Liver (tissue), 9 donors: ENCODE data around the gene GRK6. TPM values are rescaled to one million over a fixed set of nuclear protein-coding genes. Genes with fewer than 3 reads are reported as not detected.

Experiments
- DNase-seq: peaks from one replicate; pipeline ENCODE4 v3.0.0-alpha.2; 2017; ENCODE audit warnings: low spot score
- H3K27ac ChIP-seq, 2 donors: one replicate each; pipeline ENCODE4 v1.7.0; 2013; ENCODE audit warnings: inconsistent platforms in 2 of 2, low read length in 2 of 2, control low read depth in 1 of 2, low read depth in 1 of 2, mild to moderate bottlenecking in 1 of 2
- H3K27me3 ChIP-seq, 4 donors: one replicate each; pipeline versions ENCODE4 v1.6.1 to v1.7.0; 2013; ENCODE audit warnings: low read length in 3 of 4, inconsistent platforms in 1 of 4, mild to moderate bottlenecking in 1 of 4, moderate library complexity in 1 of 4; ENCODE audit not compliant: control insufficient read depth in 4 of 4, insufficient read depth in 4 of 4
- H3K36me3 ChIP-seq, 4 donors: one replicate each; pipeline versions ENCODE4 v1.6.1 to v1.7.0; 2013; ENCODE audit warnings: low read length in 3 of 4, mild to moderate bottlenecking in 3 of 4, low read depth in 1 of 4, moderate library complexity in 1 of 4; ENCODE audit not compliant: control insufficient read depth in 4 of 4, insufficient read depth in 3 of 4
- H3K4me1 ChIP-seq, 4 donors: one replicate each; pipeline versions ENCODE4 v1.6.1 to v1.7.0; 2013; ENCODE audit warnings: low read length in 3 of 4, mild to moderate bottlenecking in 3 of 4, moderate library complexity in 1 of 4; ENCODE audit not compliant: control insufficient read depth in 4 of 4, insufficient read depth in 4 of 4
- H3K4me3 ChIP-seq, 3 donors: one replicate each; pipeline versions ENCODE4 v1.6.1 to v1.7.0; 2013; ENCODE audit warnings: low read length in 3 of 3, control low read depth in 1 of 3, low read depth in 1 of 3, mild to moderate bottlenecking in 1 of 3
- H3K9ac ChIP-seq, 2 donors: one replicate each; pipeline ENCODE4 v1.7.0; 2013; ENCODE audit warnings: low read length in 2 of 2, mild to moderate bottlenecking in 2 of 2, moderate library complexity in 2 of 2, control low read depth in 1 of 2, low read depth in 1 of 2
- H3K9me3 ChIP-seq, 4 donors: one replicate each; pipeline versions ENCODE4 v1.6.1 to v1.7.0; 2013; ENCODE audit warnings: low read length in 3 of 4; ENCODE audit not compliant: control insufficient read depth in 4 of 4
- EGR1 ChIP-seq, 2 donors: IDR thresholded peaks; 2 replicates each; pipeline ENCODE4 v1.6.1; 2016 to 2018; ENCODE audit warnings: antibody characterized with exemption in 2 of 2, low read depth in 2 of 2
- FOXA2 ChIP-seq: IDR thresholded peaks from 2 replicates; pipeline ENCODE4 v1.6.1; 2016; ENCODE audit warnings: antibody characterized with exemption
- GABPA ChIP-seq, 2 donors: IDR thresholded peaks in 1 of 2; conservative IDR thresholded peaks in 1 of 2; 2 replicates each; pipeline ENCODE4 v1.6.1; 2016; ENCODE audit warnings: antibody characterized with exemption in 2 of 2, mild to moderate bottlenecking in 1 of 2, moderate library complexity in 1 of 2
- HNF4G ChIP-seq: IDR thresholded peaks from 2 replicates; pipeline ENCODE4 v1.6.1; 2016; ENCODE audit warnings: antibody characterized with exemption
- NR2F2 ChIP-seq: IDR thresholded peaks from 2 replicates; pipeline ENCODE4 v1.6.1; 2016; ENCODE audit warnings: antibody characterized with exemption
- RAD21 ChIP-seq, 2 donors: IDR thresholded peaks; 2 replicates each; pipeline ENCODE4 v1.6.1; 2016; ENCODE audit warnings: antibody characterized with exemption in 2 of 2, mild to moderate bottlenecking in 2 of 2
- TAF1 ChIP-seq: conservative IDR thresholded peaks from 2 replicates; pipeline ENCODE4 v1.6.1; 2016; ENCODE audit warnings: antibody characterized with exemption, mild to moderate bottlenecking
- YY1 ChIP-seq: IDR thresholded peaks from 2 replicates; pipeline ENCODE4 v1.6.1; 2016; ENCODE audit warnings: antibody characterized with exemption, mild to moderate bottlenecking
- WGBS: extraction: QIAGEN DNeasy Blood & Tissue Kit; methylation state at CpG from one replicate; pipeline ENCODE4 v1.1.7; 2013; 5-methylcytosine and 5-hydroxymethylcytosine counted together
- polyA plus RNA-seq, 2 donors: library from polyadenylated mRNA; stranded (reverse) in 1 of 2; unstranded in 1 of 2; fragments of 200-250 nt in 1 of 2; fragments of >200 nt in 1 of 2; fragmentation: Nextera tagmentation in 1 of 2; extraction: Ambion mirVana in 1 of 2; gene quantifications; one replicate each; pipeline versions ENCODE4 v1.2.1 to v1.2.3, GENCODE V29; 2013 to 2015
- total RNA-seq, 2 donors: library from RNA; depleted of rRNA; stranded (reverse); fragments of >200 nt; gene quantifications; one replicate each; pipeline ENCODE4 v1.2.3, GENCODE V29; 2014
- TF ChIP-seq, protein P1 (sequence below): IDR thresholded peaks from 2 replicates; pipeline ENCODE4 v1.6.1; 2016; ENCODE audit warnings: antibody characterized with exemption, mild to moderate bottlenecking
- TF ChIP-seq, protein P2 (sequence below): fragments of 150-350 bp; IDR thresholded peaks from 2 replicates; pipeline ENCODE4 v1.5.1; 2017; ENCODE audit warnings: improper control_type of control experiment, low read depth, low read length; ENCODE audit not compliant: missing input control
- TF ChIP-seq, protein P3 (sequence below): IDR thresholded peaks from 2 replicates; pipeline ENCODE4 v1.6.1; 2016; ENCODE audit warnings: antibody characterized with exemption
- TF ChIP-seq, protein P4 (sequence below): IDR thresholded peaks from 2 replicates; pipeline ENCODE4 v1.6.1; 2016; ENCODE audit warnings: antibody characterized with exemption
- donor health status: healthy.
- donor health status: healthy.
- donor health status: healthy.
- donor health status: healthy.
- donor health status: healthy.

The GRK6 gene
- total and polyA plus RNA-seq, 4 donors: 3.1 to 24.0 (median 10.8) TPM

DNA sequence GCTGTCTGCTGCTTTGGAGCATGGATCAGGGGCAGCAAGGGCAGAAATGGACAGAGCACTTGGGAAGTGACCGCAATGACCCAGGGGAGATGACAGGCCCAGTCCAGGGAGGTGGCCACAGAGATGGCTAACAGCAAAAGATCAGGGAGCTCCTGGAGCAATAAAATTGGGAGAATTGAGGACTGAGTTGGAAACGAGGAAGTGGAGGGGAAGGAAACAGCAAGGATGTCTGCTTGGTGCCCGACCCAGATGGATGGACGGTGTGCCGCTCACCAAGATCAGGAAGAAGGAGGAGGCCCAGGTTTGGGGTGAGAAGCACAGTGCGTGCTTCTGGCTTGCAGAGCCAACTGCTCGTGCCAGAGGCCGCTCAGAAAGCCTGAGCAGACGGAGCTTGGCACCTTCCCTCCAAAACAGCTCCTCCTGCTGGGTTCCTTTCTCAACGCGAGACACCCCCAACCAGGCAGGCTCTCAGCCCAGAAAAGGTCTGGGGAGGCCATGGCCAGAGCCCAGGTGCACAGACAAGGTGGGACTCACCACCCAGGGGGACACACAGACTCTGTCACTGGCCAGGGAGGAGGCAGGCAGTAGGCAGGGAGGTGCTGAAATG lies 44.0 kb upstream of the GRK6 start (continued):
- TF ChIP-seq, protein P1, sequence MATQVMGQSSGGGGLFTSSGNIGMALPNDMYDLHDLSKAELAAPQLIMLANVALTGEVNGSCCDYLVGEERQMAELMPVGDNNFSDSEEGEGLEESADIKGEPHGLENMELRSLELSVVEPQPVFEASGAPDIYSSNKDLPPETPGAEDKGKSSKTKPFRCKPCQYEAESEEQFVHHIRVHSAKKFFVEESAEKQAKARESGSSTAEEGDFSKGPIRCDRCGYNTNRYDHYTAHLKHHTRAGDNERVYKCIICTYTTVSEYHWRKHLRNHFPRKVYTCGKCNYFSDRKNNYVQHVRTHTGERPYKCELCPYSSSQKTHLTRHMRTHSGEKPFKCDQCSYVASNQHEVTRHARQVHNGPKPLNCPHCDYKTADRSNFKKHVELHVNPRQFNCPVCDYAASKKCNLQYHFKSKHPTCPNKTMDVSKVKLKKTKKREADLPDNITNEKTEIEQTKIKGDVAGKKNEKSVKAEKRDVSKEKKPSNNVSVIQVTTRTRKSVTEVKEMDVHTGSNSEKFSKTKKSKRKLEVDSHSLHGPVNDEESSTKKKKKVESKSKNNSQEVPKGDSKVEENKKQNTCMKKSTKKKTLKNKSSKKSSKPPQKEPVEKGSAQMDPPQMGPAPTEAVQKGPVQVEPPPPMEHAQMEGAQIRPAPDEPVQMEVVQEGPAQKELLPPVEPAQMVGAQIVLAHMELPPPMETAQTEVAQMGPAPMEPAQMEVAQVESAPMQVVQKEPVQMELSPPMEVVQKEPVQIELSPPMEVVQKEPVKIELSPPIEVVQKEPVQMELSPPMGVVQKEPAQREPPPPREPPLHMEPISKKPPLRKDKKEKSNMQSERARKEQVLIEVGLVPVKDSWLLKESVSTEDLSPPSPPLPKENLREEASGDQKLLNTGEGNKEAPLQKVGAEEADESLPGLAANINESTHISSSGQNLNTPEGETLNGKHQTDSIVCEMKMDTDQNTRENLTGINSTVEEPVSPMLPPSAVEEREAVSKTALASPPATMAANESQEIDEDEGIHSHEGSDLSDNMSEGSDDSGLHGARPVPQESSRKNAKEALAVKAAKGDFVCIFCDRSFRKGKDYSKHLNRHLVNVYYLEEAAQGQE: peak; percentile 14
- TF ChIP-seq TAF1: no peak
- TF ChIP-seq, protein P2, sequence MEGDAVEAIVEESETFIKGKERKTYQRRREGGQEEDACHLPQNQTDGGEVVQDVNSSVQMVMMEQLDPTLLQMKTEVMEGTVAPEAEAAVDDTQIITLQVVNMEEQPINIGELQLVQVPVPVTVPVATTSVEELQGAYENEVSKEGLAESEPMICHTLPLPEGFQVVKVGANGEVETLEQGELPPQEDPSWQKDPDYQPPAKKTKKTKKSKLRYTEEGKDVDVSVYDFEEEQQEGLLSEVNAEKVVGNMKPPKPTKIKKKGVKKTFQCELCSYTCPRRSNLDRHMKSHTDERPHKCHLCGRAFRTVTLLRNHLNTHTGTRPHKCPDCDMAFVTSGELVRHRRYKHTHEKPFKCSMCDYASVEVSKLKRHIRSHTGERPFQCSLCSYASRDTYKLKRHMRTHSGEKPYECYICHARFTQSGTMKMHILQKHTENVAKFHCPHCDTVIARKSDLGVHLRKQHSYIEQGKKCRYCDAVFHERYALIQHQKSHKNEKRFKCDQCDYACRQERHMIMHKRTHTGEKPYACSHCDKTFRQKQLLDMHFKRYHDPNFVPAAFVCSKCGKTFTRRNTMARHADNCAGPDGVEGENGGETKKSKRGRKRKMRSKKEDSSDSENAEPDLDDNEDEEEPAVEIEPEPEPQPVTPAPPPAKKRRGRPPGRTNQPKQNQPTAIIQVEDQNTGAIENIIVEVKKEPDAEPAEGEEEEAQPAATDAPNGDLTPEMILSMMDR: peak; percentile 38

DNA sequence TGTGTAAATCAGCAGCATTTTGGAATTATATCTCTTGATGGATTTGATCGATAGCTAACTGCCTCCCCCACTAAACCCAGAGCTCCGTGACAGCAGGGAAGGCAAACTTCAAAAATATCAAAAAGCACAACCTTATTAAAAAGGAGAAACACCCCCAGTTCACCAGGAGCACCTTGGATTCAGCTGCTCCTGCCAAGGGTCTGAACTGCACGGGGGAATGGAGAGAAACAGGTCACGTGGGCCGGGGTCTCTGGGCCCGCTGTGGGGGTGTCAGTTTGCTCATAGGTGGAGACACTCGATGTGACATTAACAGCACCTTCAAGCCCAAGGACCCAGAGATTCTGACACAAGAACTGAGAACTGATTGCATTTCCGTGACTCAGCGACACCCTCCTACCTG lies 43.3 kb upstream of the GRK6 start:
- 94% methylated on average over 9 of the region's 9 CpGs for WGBS
- H3K9me3 ChIP-seq: no peaks in the 10 kb centered on the region
- no peaks in the 10 kb centered on the region for H3K36me3 ChIP-seq
- no peak overlapping the region for H3K27ac ChIP-seq
- peaks cover 4 to 28% (median 14%) of the 10 kb centered on the region in 4 donors for H3K4me1 ChIP-seq
- no peak overlapping the region for H3K9ac ChIP-seq
- TF ChIP-seq RAD21 (IDR thresholded peaks at IDR 0.05) (no peak), YY1 (no peak), FOXA2 (no peak), HNF4G (no peak), GABPA (IDR thresholded peaks at IDR 0.05 in 1 of 2, conservative IDR thresholded peaks at IDR 0.05 in 1 of 2) (no peak), TAF1 (no peak), NR2F2 (no peak), EGR1 (IDR thresholded peaks at IDR 0.05; ENCODE audit: low read depth in 2 of 2) (no peak)
- TF ChIP-seq, protein P3, sequence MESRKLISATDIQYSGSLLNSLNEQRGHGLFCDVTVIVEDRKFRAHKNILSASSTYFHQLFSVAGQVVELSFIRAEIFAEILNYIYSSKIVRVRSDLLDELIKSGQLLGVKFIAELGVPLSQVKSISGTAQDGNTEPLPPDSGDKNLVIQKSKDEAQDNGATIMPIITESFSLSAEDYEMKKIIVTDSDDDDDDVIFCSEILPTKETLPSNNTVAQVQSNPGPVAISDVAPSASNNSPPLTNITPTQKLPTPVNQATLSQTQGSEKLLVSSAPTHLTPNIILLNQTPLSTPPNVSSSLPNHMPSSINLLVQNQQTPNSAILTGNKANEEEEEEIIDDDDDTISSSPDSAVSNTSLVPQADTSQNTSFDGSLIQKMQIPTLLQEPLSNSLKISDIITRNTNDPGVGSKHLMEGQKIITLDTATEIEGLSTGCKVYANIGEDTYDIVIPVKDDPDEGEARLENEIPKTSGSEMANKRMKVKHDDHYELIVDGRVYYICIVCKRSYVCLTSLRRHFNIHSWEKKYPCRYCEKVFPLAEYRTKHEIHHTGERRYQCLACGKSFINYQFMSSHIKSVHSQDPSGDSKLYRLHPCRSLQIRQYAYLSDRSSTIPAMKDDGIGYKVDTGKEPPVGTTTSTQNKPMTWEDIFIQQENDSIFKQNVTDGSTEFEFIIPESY: no peak
- TF ChIP-seq, protein P2: no peak
- TF ChIP-seq, protein P4, sequence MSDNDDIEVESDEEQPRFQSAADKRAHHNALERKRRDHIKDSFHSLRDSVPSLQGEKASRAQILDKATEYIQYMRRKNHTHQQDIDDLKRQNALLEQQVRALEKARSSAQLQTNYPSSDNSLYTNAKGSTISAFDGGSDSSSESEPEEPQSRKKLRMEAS: no peak
- no peaks in the 10 kb centered on the region for H3K27me3 ChIP-seq
- DNase-seq: no peak
- H3K4me3 ChIP-seq: no peak overlapping the region
